Urothelium cell line (cell line): ENCODE data around the gene RAB21.
A peak's percentile ranks its signal among the peaks of the same experiment; 100 is the strongest.
"Not testable (repeated sequence)": the region's sequence is repeated elsewhere in the genome, so short reads cannot be mapped to it uniquely, and the experiment has no call there.

Experiments used
- DNase-seq: peaks from one replicate; pipeline ENCODE4 v3.0.0; 2011; ENCODE audit warnings: low spot score, mixed read lengths
- FAIRE-seq: peaks from 2 replicates; lab custom pipeline; 2011; peaks lifted over from hg19 to GRCh38; lab: Jason Lieb, UNC

RAB21 gene

DNA sequence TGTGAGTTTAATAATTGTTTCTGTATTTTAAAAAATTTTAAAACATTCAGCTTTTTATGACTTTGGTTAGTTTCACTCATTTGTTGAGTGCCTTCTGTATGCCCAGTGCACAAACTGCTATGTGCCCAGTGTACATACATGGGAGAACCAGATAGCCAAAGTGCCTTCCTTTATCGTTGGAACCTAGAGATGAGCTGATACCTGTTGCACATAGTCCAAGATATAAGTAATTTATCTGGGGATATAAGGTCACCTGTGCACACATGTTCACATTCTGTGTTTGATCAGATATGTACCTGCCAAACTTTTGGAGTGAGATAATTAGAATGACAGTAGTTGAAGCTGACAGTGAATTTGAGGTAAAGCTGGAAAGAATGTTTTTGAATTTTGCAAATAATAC is 37.9 kb downstream of the RAB21 start:
- FAIRE-seq: no peak
- DNase-seq: no peak

DNA sequence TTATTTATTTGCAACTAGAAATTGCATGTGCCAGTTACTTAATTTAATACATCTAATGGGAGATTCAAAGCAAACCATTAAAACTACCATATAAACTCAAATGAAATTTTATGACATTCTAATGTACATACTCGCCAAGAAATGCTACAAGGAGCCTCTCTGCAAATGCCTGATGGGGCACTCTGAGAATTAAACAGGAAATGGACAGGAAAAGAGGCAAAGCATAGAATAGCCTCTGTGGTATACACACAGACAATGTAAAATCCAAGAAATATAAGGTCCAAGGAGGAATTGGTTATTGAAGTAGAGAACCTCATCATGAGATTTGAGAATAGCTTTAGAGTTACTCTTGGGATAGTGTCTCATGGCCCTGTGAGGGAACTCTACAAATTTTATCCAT is 41.2 kb downstream of the RAB21 start:
- FAIRE-seq: no peak

GRCh38 chr12:71797531-71797930 is 42.9 kb downstream of the RAB21 start:
- DNase-seq (no peak), FAIRE-seq (no peak)

More for the DNA sequence above, 41.2 kb downstream of the RAB21 start:
- DNase-seq: no peak

- FAIRE-seq (no peak), DNase-seq (no peak)
These were observed 44.4 kb downstream of the RAB21 start for GRCh38 chr12:71799106-71799505.

DNA sequence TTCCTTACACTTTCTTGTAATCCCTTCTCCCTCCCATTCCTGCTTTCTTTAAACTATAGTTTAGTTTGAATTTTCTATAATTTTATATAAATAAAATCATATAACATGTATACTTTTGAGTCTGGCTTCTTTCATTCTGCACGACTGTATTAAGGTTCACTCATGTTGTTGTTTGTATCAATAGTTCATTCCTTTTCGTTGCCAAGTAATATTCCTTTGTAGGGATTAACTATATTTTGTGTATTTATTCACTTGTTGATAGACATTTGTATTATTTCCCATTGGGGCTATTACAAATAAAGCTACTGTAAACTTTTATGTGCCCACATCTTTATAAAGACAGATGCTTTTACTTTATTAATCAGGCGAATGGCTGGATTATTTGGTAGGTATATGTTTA is 45.5 kb downstream of the RAB21 start:
- no peak for FAIRE-seq
- DNase-seq: no peak

DNA sequence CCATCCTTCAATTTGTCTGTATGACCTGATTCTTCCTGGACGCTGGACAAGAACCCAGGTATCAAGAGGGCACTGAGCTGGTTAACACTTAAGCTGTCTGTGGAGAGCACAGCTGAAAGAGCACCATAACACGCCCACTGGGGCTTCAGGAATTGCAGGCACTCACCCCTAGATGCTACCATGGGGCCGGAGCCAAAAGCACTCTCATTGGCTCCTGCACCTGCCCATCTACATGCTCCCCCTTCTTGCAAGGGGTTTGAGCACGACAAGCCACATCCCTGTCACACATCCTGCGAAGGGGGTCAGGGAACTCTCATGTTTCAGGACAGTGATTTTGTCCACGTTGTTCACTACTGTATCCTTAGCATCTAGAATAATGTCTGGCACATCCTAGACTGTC is 49.8 kb downstream of the RAB21 start:
- DNase-seq: no peak
- FAIRE-seq: no peak

GRCh38 chr12:71810921-71811320 is 56.3 kb downstream of the RAB21 start:
- no peak for FAIRE-seq

GRCh38 chr12:71815242-71815641 is 60.6 kb downstream of the RAB21 start:
- not testable (repeated sequence) for FAIRE-seq, DNase-seq

More at GRCh38 chr12:71810921-71811320, 56.3 kb downstream of the RAB21 start:
- no peak for DNase-seq

- not testable (repeated sequence) for DNase-seq, FAIRE-seq
These were observed 67.4 kb downstream of the RAB21 start for GRCh38 chr12:71822088-71822487.

GRCh38 chr12:71828813-71829212 is 74.2 kb downstream of the RAB21 start:
- DNase-seq: no peak
- no peak for FAIRE-seq

DNA sequence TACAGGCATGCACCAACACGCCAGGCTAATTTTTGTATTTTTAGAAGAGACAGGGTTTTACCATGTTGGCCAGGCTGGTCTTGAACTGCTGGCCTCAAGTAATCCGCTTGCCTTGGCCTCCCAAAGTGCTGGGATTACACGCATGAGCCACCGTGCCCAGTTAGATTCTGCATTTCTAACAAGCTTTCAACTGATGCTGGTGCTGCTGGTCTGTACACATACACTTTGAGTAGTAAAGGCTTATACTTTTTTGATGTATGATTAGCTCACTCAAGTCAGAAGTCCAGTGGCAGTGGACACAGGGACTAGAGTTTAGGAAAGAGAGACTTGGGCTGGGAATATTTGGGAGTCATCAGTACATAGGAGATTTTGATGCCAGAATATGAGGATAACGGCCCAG is 82.7 kb downstream of the RAB21 start:
- no peak for DNase-seq
- FAIRE-seq: no peak

DNA sequence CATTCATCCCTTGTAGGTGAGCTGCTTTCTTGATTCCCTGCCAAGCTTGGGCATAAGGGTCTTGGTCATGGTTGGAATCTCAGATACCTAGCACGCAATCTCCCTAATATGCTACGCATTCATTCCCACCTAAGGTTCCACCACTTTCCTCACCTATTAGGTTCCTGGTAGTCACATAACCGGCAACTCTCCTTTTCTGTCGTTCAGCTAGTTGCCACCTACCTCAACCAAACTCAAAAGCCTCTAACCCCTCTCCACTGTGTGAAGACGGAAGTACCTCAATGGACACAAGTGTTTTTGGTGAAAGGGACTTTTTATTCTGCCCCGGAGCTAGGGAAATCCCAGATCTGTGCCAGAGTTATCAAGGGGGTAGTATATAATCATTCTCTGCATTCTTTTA is 83.6 kb downstream of the RAB21 start:
- DNase-seq: no peak
- FAIRE-seq: no peak

DNA sequence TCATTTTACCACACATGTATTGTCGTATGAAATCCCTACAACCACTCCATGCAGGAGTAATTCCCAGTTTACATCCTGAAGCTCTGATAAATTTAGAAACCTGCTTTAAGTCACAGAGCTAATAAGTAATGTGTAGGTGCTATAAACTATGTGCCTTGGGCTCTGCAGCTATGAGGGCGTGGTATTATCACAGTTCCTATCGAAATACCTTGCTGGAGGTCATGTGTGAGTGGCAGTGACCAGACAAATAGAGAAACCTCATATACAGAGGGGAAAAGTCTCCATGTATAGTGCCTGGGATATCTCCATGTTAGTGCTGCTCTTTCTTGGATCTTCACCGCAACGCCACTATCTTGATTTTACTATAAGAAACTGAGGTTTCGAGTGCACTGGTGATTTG is 84.0 kb downstream of the RAB21 start:
- FAIRE-seq: no peak
- no peak for DNase-seq

DNA sequence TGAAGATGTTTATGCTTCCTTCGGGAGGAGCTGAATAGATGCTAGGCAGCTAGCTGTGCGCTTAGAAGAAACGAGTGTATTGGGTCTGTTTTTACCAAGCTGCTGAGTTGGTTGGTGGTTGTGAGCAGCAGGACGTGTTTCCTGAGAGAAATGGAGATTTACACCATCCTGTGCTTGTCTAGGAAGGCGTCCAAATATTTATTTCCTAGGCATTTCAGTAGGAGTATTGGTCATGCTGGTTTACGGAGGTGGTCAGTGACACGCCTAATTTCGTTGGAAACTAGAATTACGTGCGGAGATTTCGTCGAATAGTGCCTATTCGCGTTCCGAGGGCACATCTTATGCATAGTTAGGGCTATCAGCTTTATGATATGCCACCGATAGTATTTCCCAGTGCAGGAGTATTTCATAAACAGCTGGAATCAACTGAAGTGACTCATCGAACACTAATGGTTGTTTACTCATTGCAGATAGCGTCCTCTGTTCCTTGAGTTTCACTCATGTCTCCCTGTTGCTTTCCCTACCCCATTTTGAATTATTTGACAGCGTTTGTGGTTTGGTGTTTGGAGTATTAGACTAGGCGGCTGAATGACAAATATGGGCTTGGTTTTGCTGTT is 85.7 kb downstream of the RAB21 start:
- DNase-seq (no peak), FAIRE-seq (no peak)

DNA sequence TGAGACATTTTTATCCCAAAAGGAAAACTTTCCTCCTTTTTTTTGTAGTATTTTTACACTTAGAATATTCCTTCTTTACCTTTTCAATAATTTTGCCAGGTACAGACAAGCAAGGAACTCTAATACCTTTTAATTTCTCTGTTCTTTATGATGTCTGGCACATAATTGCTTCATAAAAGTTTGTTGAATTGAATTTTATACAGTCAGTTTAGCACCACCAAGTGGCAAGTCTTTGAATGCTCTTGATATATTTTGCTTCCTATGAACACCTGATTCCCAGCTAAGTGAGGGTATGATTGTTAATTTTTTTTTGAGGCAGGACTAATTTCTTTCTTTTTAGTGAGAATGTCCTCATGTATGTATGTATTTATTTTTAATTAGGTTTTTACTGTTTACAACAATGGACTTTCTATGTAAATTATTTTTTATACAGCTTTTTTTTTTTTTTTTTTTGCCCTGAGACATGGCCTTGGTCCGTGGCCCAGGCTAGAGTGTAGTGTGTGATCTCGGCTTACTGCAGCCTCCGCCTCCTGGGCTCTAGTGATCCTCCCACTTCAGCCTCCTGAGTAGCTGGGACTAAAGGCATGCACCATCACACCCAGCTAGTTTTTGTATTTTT is 91.8 kb downstream of the RAB21 start:
- DNase-seq (peak; percentile 12), FAIRE-seq (no peak)

DNA sequence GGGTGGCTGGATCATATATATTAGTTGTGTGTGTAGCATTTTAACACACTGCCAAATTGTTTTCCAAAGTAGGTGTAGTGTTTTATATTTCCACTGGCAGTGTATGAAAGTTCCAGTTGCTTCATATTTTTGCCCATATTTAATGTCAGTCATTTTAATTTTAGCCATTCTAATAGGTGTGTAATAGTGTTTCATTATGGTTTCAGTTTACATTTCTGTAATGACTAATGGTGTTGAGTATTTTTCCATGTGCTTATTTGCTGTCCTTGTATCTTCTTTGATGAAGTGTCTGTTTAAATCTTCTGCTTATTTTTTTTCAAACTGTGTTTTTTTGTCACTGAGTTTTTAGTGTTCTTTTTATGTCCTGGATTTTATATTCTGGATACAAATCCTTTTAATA is 93.5 kb downstream of the RAB21 start:
- FAIRE-seq (no peak), DNase-seq (no peak)

DNA sequence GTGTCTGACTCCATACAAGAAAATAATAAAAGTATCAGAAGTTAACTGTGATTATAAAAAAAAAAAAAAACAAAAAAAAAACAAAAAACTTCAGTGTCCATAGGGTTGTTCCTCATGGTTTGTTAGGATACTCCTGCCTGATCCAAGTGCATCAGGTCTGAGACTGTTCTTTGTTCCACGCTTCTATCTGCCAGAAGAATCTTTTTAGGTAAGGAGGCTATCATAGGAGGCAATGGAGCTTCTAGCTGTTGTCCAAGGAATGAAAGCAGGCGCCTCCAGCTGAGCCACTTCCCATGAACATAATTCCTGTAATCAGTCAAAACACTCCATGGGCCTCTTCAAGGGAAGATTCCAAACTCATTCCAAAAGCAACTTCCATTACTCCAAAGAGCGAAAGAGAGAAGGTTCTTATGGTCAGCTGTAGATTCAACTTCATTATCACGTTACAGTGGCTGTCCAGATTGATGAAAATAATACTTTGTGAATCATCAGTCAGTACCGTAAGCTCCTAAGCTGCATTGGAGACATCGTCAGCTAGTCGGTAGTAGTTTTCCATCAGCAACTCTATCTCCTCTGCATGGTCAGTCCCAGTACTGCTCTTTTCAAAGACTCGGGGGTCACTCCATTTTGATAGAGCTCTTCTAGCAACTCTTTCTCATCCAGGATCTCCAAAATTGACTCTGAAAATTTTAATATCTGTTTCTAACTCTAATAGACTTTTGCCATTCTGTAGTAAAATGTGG is 94.6 kb downstream of the RAB21 start:
- DNase-seq: no peak
- no peak for FAIRE-seq
